ENCODE results near the gene ASL.
"Not testable (repeated sequence)": the region's sequence is repeated elsewhere in the genome, so short reads cannot be mapped to it uniquely, and the experiment has no call there.

ASL gene

DNA sequence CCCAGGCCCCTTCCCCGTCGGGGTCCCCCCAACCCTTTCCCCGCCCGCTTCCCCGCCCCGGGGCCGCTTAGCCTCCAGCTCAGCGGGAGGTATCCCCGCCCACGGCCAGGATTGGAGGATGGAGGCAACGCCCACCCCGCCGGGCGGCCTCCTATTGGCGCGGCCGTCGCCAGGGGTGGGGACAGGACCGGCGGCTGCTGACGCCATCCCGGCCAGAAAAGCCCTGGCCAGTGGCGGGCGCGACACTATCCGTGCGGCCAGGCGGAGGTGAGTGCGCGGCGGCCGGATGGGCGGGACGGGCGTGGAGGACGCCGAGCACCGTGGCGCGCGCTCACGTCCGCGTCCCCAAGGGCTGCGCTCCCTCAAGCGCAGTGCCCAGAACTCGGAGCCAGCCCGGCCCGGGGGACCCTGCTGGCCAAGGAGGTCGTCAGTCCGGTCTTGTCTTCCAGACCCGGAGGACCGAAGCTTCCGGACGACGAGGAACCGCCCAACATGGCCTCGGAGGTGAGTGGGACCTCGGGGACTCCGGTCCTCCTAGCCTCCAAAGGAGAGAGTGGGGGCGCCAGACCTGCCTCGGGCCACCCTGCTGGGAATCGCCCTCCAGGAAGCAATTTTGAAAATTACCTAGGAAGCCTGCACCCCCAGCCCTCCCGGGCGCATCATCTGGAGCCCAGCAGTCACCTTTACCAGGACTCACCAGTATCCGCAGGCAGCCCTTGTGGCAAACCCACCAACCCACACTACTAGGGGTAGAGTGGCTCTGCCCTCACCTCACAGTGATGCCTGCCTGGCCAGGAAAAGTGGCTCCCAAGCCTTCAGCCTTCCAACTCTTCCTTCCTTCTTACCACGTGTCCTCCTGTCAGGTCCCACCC is at the start of gene ASL:
Gene ASL, plus strand, starts transcription at position 230 of the 872 bp plus-strand sequence. Its CDS starts 263 bp downstream, at position 493.
- Histone ChIP-seq H3K27me3 (ENCODE audit: insufficient read depth, low read length) (no peaks in the 10 kb centered on the region), H3K36me3 (ENCODE audit: insufficient read depth, low read length) (no peaks in the 10 kb centered on the region), H3K4me3 (ENCODE audit: low read length) (peak within 1 kb of the TSS; percentile 87), H3K9me3 (ENCODE audit: low read length) (no peaks in the 10 kb centered on the region), H3K4me1 (ENCODE audit: insufficient read depth, low read length) (peaks cover 8% of the 10 kb centered on the region), H2AFZ (ENCODE audit: low read depth, low read length) (peak within 1 kb of the TSS; percentile 90)

- not testable (repeated sequence) for H3K27me3 ChIP-seq (ENCODE audit: insufficient read depth, low read length); H3K4me1 ChIP-seq (ENCODE audit: insufficient read depth, low read length); H3K36me3 ChIP-seq (ENCODE audit: insufficient read depth, low read length); H3K9me3 ChIP-seq (ENCODE audit: low read length); H3K4me3 ChIP-seq (ENCODE audit: low read length); H2AFZ ChIP-seq (ENCODE audit: low read depth, low read length)
Measured at GRCh38 chr7:66028342-66028741, 47.3 kb upstream of the ASL start.

- no peaks in the 10 kb centered on the region for H3K27me3 ChIP-seq (ENCODE audit: insufficient read depth, low read length)
- no peaks in the 10 kb centered on the region for H3K9me3 ChIP-seq (ENCODE audit: low read length)
- no peaks in the 10 kb centered on the region for H3K36me3 ChIP-seq (ENCODE audit: insufficient read depth, low read length)
- H3K4me3 ChIP-seq (ENCODE audit: low read length), result no peak overlapping the region
- H2AFZ ChIP-seq (ENCODE audit: low read depth, low read length), result no peak overlapping the region
- no peaks in the 10 kb centered on the region for H3K4me1 ChIP-seq (ENCODE audit: insufficient read depth, low read length)
Measured at GRCh38 chr7:66033471-66034385, 41.9 kb upstream of the ASL start.

DNA sequence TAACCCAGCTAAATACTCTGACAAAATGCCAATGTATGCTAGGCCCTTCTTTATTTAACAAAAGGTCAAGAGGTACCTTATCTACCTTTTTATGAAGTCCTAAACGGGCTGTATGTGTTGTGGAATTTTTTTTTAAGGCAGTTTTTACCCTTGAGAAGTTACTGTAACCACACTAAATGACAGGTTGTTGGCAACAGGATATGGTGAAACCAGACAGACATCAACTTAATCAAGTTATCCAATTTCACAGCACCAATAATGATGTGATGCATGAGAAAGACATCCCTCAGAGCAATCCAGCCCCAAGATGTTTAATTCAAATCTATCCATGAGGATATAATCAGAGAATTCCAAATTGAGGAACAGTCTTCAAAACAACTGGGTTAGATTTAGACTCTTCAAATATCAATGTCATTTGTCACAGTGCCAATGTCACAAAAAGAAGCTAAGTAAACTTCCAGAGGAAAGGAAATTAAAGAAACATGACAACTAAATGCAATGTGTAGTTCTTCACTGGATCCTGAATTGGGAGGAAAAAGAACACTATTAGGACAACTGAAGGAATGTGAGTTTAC is 41.1 kb upstream of the ASL start:
- not testable (repeated sequence) for H3K4me1 ChIP-seq (ENCODE audit: insufficient read depth, low read length); H2AFZ ChIP-seq (ENCODE audit: low read depth, low read length); H3K27me3 ChIP-seq (ENCODE audit: insufficient read depth, low read length); H3K36me3 ChIP-seq (ENCODE audit: insufficient read depth, low read length); H3K4me3 ChIP-seq (ENCODE audit: low read length); H3K9me3 ChIP-seq (ENCODE audit: low read length)

GRCh38 chr7:66036382-66036781 is 39.2 kb upstream of the ASL start:
- Histone ChIP-seq H3K4me3 (ENCODE audit: low read length) (no peak overlapping the region), H2AFZ (ENCODE audit: low read depth, low read length) (no peak overlapping the region), H3K4me1 (ENCODE audit: insufficient read depth, low read length) (no peaks in the 10 kb centered on the region), H3K27me3 (ENCODE audit: insufficient read depth, low read length) (no peaks in the 10 kb centered on the region), H3K9me3 (ENCODE audit: low read length) (no peaks in the 10 kb centered on the region), H3K36me3 (ENCODE audit: insufficient read depth, low read length) (no peaks in the 10 kb centered on the region)

- Histone ChIP-seq H3K36me3 (ENCODE audit: insufficient read depth, low read length) (no peaks in the 10 kb centered on the region), H2AFZ (ENCODE audit: low read depth, low read length) (no peak overlapping the region), H3K27me3 (ENCODE audit: insufficient read depth, low read length) (no peaks in the 10 kb centered on the region), H3K9me3 (ENCODE audit: low read length) (no peaks in the 10 kb centered on the region), H3K4me3 (ENCODE audit: low read length) (no peak overlapping the region), H3K4me1 (ENCODE audit: insufficient read depth, low read length) (no peaks in the 10 kb centered on the region)
Measured at GRCh38 chr7:66036788-66037187, 38.8 kb upstream of the ASL start.

- H2AFZ ChIP-seq (ENCODE audit: low read depth, low read length), result no peak overlapping the region
- H3K9me3 ChIP-seq (ENCODE audit: low read length), result no peaks in the 10 kb centered on the region
- H3K4me3 ChIP-seq (ENCODE audit: low read length), result no peak overlapping the region
- no peaks in the 10 kb centered on the region for H3K36me3 ChIP-seq (ENCODE audit: insufficient read depth, low read length)
- H3K4me1 ChIP-seq (ENCODE audit: insufficient read depth, low read length), result no peaks in the 10 kb centered on the region
- no peaks in the 10 kb centered on the region for H3K27me3 ChIP-seq (ENCODE audit: insufficient read depth, low read length)
Measured at GRCh38 chr7:66039094-66039670, 36.4 kb upstream of the ASL start.

GRCh38 chr7:66043681-66044497 is 31.7 kb upstream of the ASL start:
- Histone ChIP-seq H3K4me1 (ENCODE audit: insufficient read depth, low read length) (no peaks in the 10 kb centered on the region), H3K4me3 (ENCODE audit: low read length) (no peak overlapping the region), H3K36me3 (ENCODE audit: insufficient read depth, low read length) (no peaks in the 10 kb centered on the region), H3K9me3 (ENCODE audit: low read length) (no peaks in the 10 kb centered on the region), H2AFZ (ENCODE audit: low read depth, low read length) (no peak overlapping the region), H3K27me3 (ENCODE audit: insufficient read depth, low read length) (no peaks in the 10 kb centered on the region)

DNA sequence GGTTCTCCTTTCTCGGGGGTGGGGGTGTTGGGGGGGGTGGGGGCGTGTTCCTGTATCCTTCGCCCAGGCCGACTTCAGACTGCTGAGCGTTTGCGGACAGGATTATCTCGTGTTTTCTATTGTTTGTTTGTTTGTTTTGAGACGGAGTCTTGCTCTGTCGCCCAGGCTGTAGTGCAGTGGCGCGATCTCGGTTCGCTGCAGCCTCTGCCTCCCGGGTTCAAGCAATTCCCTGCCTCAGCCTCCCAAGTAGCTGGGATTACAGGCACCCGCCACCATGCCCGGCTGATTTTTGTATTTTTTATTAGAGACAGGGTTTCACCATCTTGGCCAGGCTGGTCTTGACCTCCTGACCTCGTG is 31.1 kb upstream of the ASL start:
- not testable (repeated sequence) for H3K27me3 ChIP-seq (ENCODE audit: insufficient read depth, low read length); H3K4me1 ChIP-seq (ENCODE audit: insufficient read depth, low read length); H3K4me3 ChIP-seq (ENCODE audit: low read length)

DNA sequence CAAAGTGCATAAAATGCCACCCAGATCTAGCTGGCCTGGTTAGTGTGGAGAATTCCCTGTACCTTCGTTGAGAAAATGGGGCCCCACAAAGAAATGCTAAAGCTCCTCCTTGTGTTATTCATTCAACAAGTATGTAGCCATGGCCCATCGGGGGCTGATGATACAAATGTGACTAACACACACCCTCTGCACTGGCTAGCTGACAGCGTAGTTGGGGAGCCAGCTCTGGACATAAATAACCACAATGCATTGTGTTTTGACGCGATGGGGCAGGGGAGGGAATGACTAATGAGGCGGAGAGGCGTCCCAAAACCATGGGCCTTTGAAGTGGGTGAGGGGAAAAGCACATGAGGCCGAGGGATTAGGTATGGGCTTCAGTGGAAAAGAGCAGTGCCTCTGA is 28.2 kb upstream of the ASL start:
- Histone ChIP-seq H3K4me1 (ENCODE audit: insufficient read depth, low read length) (no peaks in the 10 kb centered on the region), H3K4me3 (ENCODE audit: low read length) (no peak overlapping the region), H3K9me3 (ENCODE audit: low read length) (no peaks in the 10 kb centered on the region), H2AFZ (ENCODE audit: low read depth, low read length) (no peak overlapping the region), H3K36me3 (ENCODE audit: insufficient read depth, low read length) (no peaks in the 10 kb centered on the region), H3K27me3 (ENCODE audit: insufficient read depth, low read length) (no peaks in the 10 kb centered on the region)

More for the DNA sequence above, 31.1 kb upstream of the ASL start:
- H3K9me3 ChIP-seq (ENCODE audit: low read length); H3K36me3 ChIP-seq (ENCODE audit: insufficient read depth, low read length); H2AFZ ChIP-seq (ENCODE audit: low read depth, low read length): not testable (repeated sequence)

- H3K36me3 ChIP-seq (ENCODE audit: insufficient read depth, low read length); H3K4me1 ChIP-seq (ENCODE audit: insufficient read depth, low read length): not testable (repeated sequence)
Measured at GRCh38 chr7:66049886-66050285, 25.7 kb upstream of the ASL start.

GRCh38 chr7:66050337-66050957 is 25.2 kb upstream of the ASL start:
- no peak overlapping the region for H2AFZ ChIP-seq (ENCODE audit: low read depth, low read length)
- no peaks in the 10 kb centered on the region for H3K36me3 ChIP-seq (ENCODE audit: insufficient read depth, low read length)
- no peaks in the 10 kb centered on the region for H3K4me1 ChIP-seq (ENCODE audit: insufficient read depth, low read length)
- H3K9me3 ChIP-seq (ENCODE audit: low read length), result no peaks in the 10 kb centered on the region
- H3K27me3 ChIP-seq (ENCODE audit: insufficient read depth, low read length), result no peaks in the 10 kb centered on the region
- H3K4me3 ChIP-seq (ENCODE audit: low read length), result no peak overlapping the region

More at GRCh38 chr7:66049886-66050285, 25.7 kb upstream of the ASL start:
- H3K27me3 ChIP-seq (ENCODE audit: insufficient read depth, low read length); H3K4me3 ChIP-seq (ENCODE audit: low read length); H2AFZ ChIP-seq (ENCODE audit: low read depth, low read length); H3K9me3 ChIP-seq (ENCODE audit: low read length): not testable (repeated sequence)

Data from neuron (in vitro differentiated cells).